GM19455 (cell line): ENCODE data around the gene RIMBP2.
"Not testable (repeated sequence)": the region's sequence is repeated elsewhere in the genome, so short reads cannot be mapped to it uniquely, and the experiment has no call there.

Experiments
- ATAC-seq: cut with Tn5 transposase; IDR thresholded peaks from one replicate; pipeline ENCODE4 v1.9.1; 2021; ENCODE audit not compliant: unreplicated experiment

RIMBP2 gene

GRCh38 chr12:130658145-130658911 is 57.8 kb downstream of the RIMBP2 start:
- ATAC-seq, result no peak

- no peak for ATAC-seq
These were observed 59.7 kb downstream of the RIMBP2 start for GRCh38 chr12:130656411-130656810.

GRCh38 chr12:130655881-130656280 is 60.2 kb downstream of the RIMBP2 start:
- no peak for ATAC-seq

- ATAC-seq, result no peak
These were observed 61.1 kb downstream of the RIMBP2 start for GRCh38 chr12:130655010-130655409.

GRCh38 chr12:130651188-130651959 is 64.7 kb downstream of the RIMBP2 start:
- ATAC-seq, result no peak

- ATAC-seq, result no peak
These were observed 66.0 kb downstream of the RIMBP2 start for GRCh38 chr12:130650131-130650530.

GRCh38 chr12:130649101-130650045 is 66.7 kb downstream of the RIMBP2 start:
- no peak for ATAC-seq

- no peak for ATAC-seq
These were observed 68.3 kb downstream of the RIMBP2 start for GRCh38 chr12:130647814-130648213.

- no peak for ATAC-seq
These were observed 69.3 kb downstream of the RIMBP2 start for GRCh38 chr12:130646716-130647370.

GRCh38 chr12:130646191-130646590 is 69.9 kb downstream of the RIMBP2 start:
- not testable (repeated sequence) for ATAC-seq

- ATAC-seq, result no peak
These were observed 70.3 kb downstream of the RIMBP2 start for GRCh38 chr12:130645751-130646150.

- no peak for ATAC-seq
These were observed 71.5 kb downstream of the RIMBP2 start for GRCh38 chr12:130644566-130644965.

- ATAC-seq, result no peak
These were observed 72.0 kb downstream of the RIMBP2 start for GRCh38 chr12:130644146-130644545.

GRCh38 chr12:130642856-130643255 is 73.2 kb downstream of the RIMBP2 start:
- no peak for ATAC-seq

GRCh38 chr12:130641533-130642184 is 74.4 kb downstream of the RIMBP2 start:
- ATAC-seq, result no peak

- ATAC-seq, result no peak
These were observed 75.2 kb downstream of the RIMBP2 start for GRCh38 chr12:130640901-130641300.

- no peak for ATAC-seq
These were observed 75.6 kb downstream of the RIMBP2 start for GRCh38 chr12:130640496-130640895.

- no peak for ATAC-seq
These were observed 76.3 kb downstream of the RIMBP2 start for GRCh38 chr12:130639476-130640424.

- no peak for ATAC-seq
These were observed 79.7 kb downstream of the RIMBP2 start for GRCh38 chr12:130636370-130636769.
